Transverse colon (tissue), 4 donors: Measurements from ENCODE around the gene VGF. TPM values are rescaled to one million over a fixed set of nuclear protein-coding genes. Genes with fewer than 3 reads are reported as not detected.
"Not testable (repeated sequence)": the region's sequence is repeated elsewhere in the genome, so short reads cannot be mapped to it uniquely, and the experiment has no call there.

Source experiments
- DNase-seq: peaks from one replicate; pipeline ENCODE4 v3.0.0-alpha.2; 2019
- H3K27ac ChIP-seq, 4 donors: fragments of 200-600 bp; sonication (generic); 2 replicates each; pipeline ENCODE4 v1.5.1; 2016 to 2018; ENCODE audit warnings: inconsistent platforms in 4 of 4
- H3K27me3 ChIP-seq: fragments of 200-600 bp; sonication (generic); 2 replicates; pipeline ENCODE4 v1.5.1; 2017; ENCODE audit warnings: inconsistent platforms
- H3K36me3 ChIP-seq, 4 donors: fragments of 200-600 bp; sonication (generic); 2 replicates each; pipeline ENCODE4 v1.5.1; 2017 to 2019; ENCODE audit warnings: inconsistent platforms in 4 of 4
- H3K4me1 ChIP-seq, 4 donors: fragments of 200-600 bp; sonication (generic); 2 replicates each; pipeline ENCODE4 v1.5.1; 2017 to 2020; ENCODE audit warnings: inconsistent platforms in 4 of 4
- H3K4me3 ChIP-seq, 4 donors: fragments of 200-600 bp; sonication (generic); 1 replicate in 1 of 4; 2 replicates in 3 of 4; pipeline versions ENCODE4 v1.5.1 to v1.6.1; 2017 to 2019; ENCODE audit warnings: inconsistent platforms in 4 of 4
- H3K9me3 ChIP-seq, 2 donors: fragments of 200-600 bp; sonication (generic); 2 replicates each; pipeline ENCODE4 v1.5.1; 2017 to 2019; ENCODE audit warnings: inconsistent platforms in 2 of 2
- EP300 ChIP-seq: sonication (generic); formaldehyde crosslinking; IDR thresholded peaks from one replicate; pipeline ENCODE4 v1.6.1; 2017; ENCODE audit warnings: antibody characterized with exemption, low read depth
- POLR2A ChIP-seq: fragments of 450-650 bp; IDR thresholded peaks from one replicate; pipeline ENCODE4 v1.6.1; 2016; ENCODE audit warnings: antibody characterized with exemption, mild to moderate bottlenecking, moderate library complexity
- POLR2AphosphoS5 ChIP-seq, 3 donors: sonication (generic); formaldehyde crosslinking; IDR thresholded peaks; one replicate each; pipeline ENCODE4 v1.6.1; 2016; ENCODE audit warnings: antibody characterized with exemption in 3 of 3
- WGBS, 2 donors: methylation state at CpG; one replicate each; pipeline ENCODE4 v1.1.5; 2018; ENCODE audit warnings: low coverage in 1 of 2; 5-methylcytosine and 5-hydroxymethylcytosine counted together
- in situ Hi-C, 4 donors: fragments of 200-750 bp; cut with MboI; loops; one replicate each; pipeline versions ENCODE4 v1.15.0 to v1.15.1; 2017; ENCODE audit warnings: low sequenced_read_pairs in 3 of 4, low pct_ligation_motif_present in 1 of 4, low pct_unique_long_range_greater_than_20kb in 1 of 4
- intact Hi-C: fragments of 100-400 bp; cut with DNase I; formaldehyde crosslinking; loops from one replicate; pipeline ENCODE4 v1.15.1; 2023; ENCODE audit warnings: low total_unique reads
- total RNA-seq, 4 donors: library from RNA; depleted of rRNA; stranded (reverse); fragments of >200 nt; gene quantifications; one replicate each; pipeline ENCODE4 v1.1.0, GENCODE V29; 2016
- TF ChIP-seq, protein P1 (sequence below), 5 experiments: fragments of 200-600 bp in 3 of 5; fragments of 450-650 bp in 2 of 5; sonication (generic) in 3 of 5; IDR thresholded peaks; 1 replicate in 2 of 5; 2 replicates in 3 of 5; pipeline ENCODE4 v1.5.1; 2016 to 2017; ENCODE audit warnings: antibody characterized with exemption in 5 of 5, inconsistent platforms in 3 of 5, mild to moderate bottlenecking in 2 of 5, moderate library complexity in 1 of 5

VGF gene
- total RNA-seq, 4 donors from 2014 or later = 0.95 TPM; not detected in 3

DNA sequence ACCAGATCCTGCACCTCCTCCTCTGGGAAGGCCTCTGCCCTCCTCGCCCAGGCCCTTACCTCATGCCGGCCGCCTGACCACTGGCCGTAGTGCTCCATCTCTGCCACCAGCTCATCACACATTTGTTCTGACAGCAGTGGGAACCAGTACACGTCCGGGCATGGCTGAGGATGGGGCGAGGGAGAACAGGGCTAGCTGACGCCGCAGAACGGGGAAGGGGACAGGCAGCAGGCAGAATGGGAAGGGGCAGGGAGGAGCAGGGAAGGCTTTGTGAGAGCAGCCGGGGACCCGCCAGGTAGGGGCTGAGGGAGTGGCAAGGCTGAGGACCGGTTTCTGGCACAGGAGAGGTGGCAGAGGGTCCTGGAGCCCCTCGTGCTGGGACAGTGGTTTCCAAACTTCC, 43.4 kb upstream of the VGF start:
- no peak overlapping the region for H3K27ac ChIP-seq
- H3K36me3 ChIP-seq = peaks cover 0 to 24% (median 11%) of the 10 kb centered on the region in 4 donors
- no peak for TF ChIP-seq POLR2A
- no peak for TF ChIP-seq POLR2AphosphoS5 (IDR thresholded peaks at IDR 0.05)
- TF ChIP-seq, protein P1, sequence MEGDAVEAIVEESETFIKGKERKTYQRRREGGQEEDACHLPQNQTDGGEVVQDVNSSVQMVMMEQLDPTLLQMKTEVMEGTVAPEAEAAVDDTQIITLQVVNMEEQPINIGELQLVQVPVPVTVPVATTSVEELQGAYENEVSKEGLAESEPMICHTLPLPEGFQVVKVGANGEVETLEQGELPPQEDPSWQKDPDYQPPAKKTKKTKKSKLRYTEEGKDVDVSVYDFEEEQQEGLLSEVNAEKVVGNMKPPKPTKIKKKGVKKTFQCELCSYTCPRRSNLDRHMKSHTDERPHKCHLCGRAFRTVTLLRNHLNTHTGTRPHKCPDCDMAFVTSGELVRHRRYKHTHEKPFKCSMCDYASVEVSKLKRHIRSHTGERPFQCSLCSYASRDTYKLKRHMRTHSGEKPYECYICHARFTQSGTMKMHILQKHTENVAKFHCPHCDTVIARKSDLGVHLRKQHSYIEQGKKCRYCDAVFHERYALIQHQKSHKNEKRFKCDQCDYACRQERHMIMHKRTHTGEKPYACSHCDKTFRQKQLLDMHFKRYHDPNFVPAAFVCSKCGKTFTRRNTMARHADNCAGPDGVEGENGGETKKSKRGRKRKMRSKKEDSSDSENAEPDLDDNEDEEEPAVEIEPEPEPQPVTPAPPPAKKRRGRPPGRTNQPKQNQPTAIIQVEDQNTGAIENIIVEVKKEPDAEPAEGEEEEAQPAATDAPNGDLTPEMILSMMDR (IDR thresholded peaks at IDR 0.05) = no peak
- TF ChIP-seq EP300 = no peak
- intact Hi-C loops = no loop called here
- no peaks in the 10 kb centered on the region for H3K9me3 ChIP-seq
- no peaks in the 10 kb centered on the region for H3K27me3 ChIP-seq
- H3K4me1 ChIP-seq = no peaks in the 10 kb centered on the region
- in situ Hi-C loops = no loop called here
- WGBS, 2 donors = 96 to 100% methylated on average over 2 to 14 of the region's 14 CpGs
- no peak for DNase-seq
- no peak overlapping the region for H3K4me3 ChIP-seq

DNA sequence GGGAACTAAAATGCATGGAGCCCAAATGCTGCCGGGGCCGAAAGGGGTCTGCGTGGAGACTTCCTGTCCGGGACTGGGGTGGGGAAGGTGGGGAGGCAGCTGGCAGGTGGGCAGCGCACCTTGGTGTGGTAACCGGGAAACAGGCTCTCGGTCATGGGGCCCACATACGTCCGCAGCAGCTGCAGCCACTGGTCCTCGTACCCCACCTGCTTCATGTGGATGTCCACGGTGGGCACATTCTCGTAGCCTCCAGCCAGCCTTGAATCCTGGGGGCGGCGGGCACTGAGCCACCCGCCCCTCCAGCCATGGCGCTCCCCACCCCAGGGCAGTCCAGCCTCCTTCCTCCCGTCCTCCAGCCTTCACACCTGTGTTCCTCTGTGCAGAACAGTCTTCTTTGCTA, 42.1 kb upstream of the VGF start:
- TF ChIP-seq POLR2AphosphoS5 (IDR thresholded peaks at IDR 0.05) = no peak
- TF ChIP-seq EP300 = no peak
- TF ChIP-seq, protein P1 (IDR thresholded peaks at IDR 0.05) = no peak
- TF ChIP-seq POLR2A = no peak
- Histone ChIP-seq H3K27ac (no peak overlapping the region), H3K4me3 (no peak overlapping the region), H3K27me3 (peaks cover 9% of the 10 kb centered on the region), H3K9me3 (no peaks in the 10 kb centered on the region), H3K4me1 (peaks cover 0 to under 1% (median under 1%) of the 10 kb centered on the region in 4 donors), H3K36me3 (peaks cover 0 to 24% (median 11%) of the 10 kb centered on the region in 4 donors)
- intact Hi-C loops (no loop called here), in situ Hi-C loops (no loop called here)
- 91% methylated on average over 17 of the region's 17 CpGs; no CpG with 5 or more reads in 1 of the 2 donors for WGBS, 2 donors
- no peak for DNase-seq

DNA sequence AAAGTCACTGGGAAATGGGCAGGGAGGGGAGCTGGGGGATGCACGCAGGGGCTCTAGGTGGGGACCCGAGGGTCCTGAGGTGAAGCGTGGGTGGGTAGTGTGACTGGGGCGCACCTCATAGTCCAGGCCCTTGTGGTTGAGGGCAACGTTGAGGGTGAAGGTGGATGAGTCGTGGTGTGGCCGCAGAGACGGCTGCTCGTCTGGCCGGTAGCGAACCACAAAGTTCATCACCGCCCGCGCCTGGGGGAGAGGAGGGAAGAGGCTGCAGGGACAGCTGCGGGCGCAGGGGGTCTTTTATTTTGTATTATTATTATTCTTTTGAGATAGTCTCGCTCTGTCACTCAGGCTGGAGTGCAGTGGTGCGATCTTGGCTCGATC, 41.3 kb upstream of the VGF start:
- intact Hi-C loops = no loop called here
- WGBS, 2 donors = 90 to 100% methylated on average over 1 to 19 of the region's 19 CpGs
- Histone ChIP-seq H3K27me3 (peaks cover 18% of the 10 kb centered on the region), H3K4me3 (no peak overlapping the region), H3K27ac (no peak overlapping the region), H3K9me3 (no peaks in the 10 kb centered on the region), H3K36me3 (peaks cover 0 to 24% (median 9%) of the 10 kb centered on the region in 4 donors), H3K4me1 (peaks cover 0 to 9% (median 5%) of the 10 kb centered on the region in 4 donors)
- no peak for DNase-seq
- TF ChIP-seq, protein P1 (IDR thresholded peaks at IDR 0.05) = no peak
- TF ChIP-seq EP300 (no peak), POLR2AphosphoS5 (IDR thresholded peaks at IDR 0.05) (no peak), POLR2A (no peak)
- in situ Hi-C loops = no loop called here

DNA sequence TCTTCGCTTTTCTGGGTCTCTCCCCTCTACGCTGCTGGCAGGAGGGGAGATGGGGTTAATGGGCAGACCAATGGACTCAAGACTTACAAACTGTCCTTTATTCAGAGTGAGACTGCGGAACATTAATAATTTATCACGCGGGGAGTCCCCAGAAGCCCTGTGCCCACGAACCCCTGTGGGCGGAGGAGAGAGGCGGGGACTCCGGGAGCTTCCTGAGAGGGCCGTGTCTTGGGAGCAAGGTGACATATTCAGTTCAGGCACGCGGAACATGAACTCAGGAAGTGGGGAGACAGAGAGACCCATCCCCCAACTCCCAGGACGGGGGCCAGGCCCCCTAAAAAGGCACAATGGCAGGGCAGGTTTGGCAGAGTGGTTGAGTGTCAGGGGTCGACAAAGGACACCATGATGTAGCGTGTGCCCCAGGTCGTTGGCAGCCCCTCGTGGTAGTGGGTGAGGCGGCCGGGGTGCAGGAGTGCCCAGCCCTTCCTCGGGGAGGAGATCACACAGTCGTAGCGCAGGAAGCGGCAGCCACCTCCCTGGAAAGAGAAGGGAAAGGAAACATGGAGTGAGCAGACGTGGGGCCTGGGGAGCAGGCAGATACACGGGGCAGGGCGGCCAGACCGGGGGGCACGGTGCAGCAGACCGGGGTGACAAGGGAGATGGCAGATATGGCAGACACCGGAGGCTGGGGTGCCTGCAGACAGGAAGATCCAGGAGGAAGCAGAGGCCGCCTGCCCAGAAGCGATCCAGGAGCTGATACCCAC, 40.7 kb upstream of the VGF start:
- 83 to 90% methylated on average over 2 to 32 of the region's 32 CpGs for WGBS, 2 donors
- H3K4me1 ChIP-seq = peaks cover 0 to 15% (median 10%) of the 10 kb centered on the region in 4 donors
- H3K27ac ChIP-seq = no peak overlapping the region
- H3K4me3 ChIP-seq = no peak overlapping the region
- no peak for DNase-seq
- no peaks in the 10 kb centered on the region for H3K9me3 ChIP-seq
- H3K36me3 ChIP-seq = peaks cover 0 to 18% (median 6%) of the 10 kb centered on the region in 4 donors
- in situ Hi-C loops = no loop called here
- intact Hi-C loops = no loop called here
- no peak for TF ChIP-seq EP300
- no peak for TF ChIP-seq POLR2AphosphoS5 (IDR thresholded peaks at IDR 0.05)
- no peak for TF ChIP-seq POLR2A
- TF ChIP-seq, protein P1 (IDR thresholded peaks at IDR 0.05) = no peak
- peaks cover 23% of the 10 kb centered on the region for H3K27me3 ChIP-seq

DNA sequence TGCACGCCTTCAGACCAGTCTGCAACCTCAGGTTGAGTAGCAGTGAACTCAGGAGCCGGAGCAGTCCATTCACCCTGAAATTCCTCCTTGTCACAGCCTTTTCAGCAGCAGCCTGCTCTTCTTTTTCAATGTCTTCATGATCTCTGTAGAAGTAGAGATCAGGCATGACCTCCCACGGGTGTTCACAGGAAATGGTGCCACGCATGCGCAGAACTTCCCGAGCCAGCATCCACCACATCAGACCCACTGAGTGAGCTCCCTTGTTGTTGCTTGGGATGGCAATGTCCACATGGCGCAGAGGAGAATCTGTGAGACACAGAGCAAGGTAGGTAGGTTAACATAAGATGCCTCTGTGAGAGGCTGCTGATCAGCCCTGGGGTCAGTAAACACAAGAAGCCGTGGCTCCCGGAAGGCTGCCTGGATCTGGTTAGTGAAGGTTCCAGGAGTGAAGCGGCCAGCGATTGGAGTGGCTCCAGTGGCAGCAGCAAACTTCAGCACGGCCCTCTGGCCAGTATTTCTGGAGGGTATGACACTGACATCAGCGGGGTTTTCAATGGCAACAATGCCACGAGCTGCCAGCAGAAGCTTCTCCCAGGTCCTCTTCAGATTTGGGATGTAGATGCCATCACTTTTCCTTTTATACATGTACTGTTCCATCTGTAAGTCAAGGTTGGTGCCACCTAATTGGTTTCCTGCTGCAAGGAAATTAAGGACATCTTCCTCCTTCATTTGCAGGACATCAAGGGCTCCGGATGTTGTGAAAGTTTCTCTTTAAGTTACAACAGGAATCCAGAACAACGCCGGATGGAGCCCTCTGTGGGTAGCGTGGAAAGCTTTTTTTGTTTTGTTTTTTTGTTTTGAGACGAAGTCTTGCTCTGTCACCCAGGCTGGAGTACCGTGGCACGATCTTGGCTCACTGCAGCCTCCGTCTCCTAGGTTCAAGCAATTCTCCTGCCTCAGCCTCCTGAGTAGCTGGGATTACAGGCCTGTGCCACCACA, 38.7 kb upstream of the VGF start:
- Histone ChIP-seq H3K27me3 (peaks cover 43% of the 10 kb centered on the region), H3K4me1 (peaks cover 0 to 22% (median 10%) of the 10 kb centered on the region in 4 donors)
- H3K27ac ChIP-seq, H3K9me3 ChIP-seq, H3K36me3 ChIP-seq, H3K4me3 ChIP-seq, DNase-seq, in situ Hi-C loops, intact Hi-C loops: not testable (repeated sequence)
- 58 to 67% methylated on average over 4 to 22 of the region's 22 CpGs for WGBS, 2 donors
